ENCODE results near the gene SOWAHC. TPM values are rescaled to one million over a fixed set of nuclear protein-coding genes. Genes with fewer than 3 reads are reported as not detected.
"Not testable (repeated sequence)": the region's sequence is repeated elsewhere in the genome, so short reads cannot be mapped to it uniquely, and the experiment has no call there.

SOWAHC gene, protein sequence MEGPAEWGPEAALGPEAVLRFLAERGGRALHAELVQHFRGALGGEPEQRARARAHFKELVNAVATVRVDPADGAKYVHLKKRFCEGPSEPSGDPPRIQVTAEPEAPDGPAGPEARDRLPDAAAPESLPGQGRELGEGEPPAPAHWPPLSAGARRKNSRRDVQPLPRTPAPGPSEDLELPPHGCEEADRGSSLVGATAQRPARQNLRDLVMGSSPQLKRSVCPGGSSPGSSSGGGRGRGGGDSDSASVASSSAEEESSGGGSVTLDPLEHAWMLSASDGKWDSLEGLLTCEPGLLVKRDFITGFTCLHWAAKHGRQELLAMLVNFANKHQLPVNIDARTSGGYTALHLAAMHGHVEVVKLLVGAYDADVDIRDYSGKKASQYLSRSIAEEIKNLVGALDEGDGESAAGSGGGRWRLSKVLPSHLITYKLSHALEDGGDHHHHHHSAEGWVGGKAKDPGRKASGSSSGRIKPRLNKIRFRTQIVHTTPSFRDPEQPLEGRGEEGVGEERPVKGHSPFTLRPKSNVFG
- 11.8 and 12.7 TPM in 2 replicates for total RNA-seq
- long read RNA-seq, full-length matches to known transcripts: 6 of 6 reads
- long read RNA-seq, partial matches to known transcripts: 0 of 6 reads
- long read RNA-seq, other reads (novel, unspliced or antisense): 0 of 6 reads

DNA sequence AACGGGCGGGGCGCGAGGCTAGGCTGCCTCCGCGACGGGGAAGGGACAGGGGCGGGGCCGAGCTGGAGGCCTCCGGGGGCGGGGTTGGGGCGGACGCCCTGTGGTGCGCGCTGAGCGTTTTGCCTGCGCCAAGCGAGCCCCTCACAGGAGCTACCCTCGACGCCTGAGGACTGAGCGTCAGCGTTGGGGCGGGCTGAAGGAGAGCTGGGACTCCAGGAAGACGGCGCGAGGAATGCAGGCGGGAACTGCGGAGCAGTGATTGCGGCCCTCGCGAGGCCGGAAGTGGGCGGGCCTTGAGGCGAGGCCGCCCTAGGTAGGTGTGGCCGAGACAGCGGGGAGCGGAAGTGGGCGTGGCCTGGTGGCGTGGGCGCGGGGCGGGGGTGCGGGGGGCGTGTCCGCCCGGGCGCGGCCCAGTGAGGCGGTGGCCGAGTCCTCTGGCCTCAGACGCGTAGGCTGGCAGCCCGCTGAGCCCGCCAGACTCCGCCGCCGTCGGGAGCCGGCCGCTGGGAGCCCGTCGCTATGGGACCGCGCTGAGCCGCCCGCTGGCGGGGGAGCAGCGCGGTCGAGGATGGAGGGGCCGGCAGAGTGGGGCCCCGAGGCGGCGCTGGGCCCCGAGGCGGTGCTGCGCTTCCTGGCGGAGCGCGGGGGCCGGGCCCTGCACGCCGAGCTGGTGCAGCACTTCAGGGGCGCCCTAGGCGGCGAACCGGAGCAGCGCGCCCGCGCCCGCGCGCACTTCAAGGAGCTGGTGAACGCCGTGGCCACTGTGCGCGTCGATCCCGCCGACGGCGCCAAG lies at the start of gene SOWAHC, which contains the start of gene SEPTIN10:
Gene SOWAHC, plus strand, starts transcription at position 443 of the 793 bp plus-strand sequence. Its CDS starts 126 bp downstream, at position 569.
Gene SEPTIN10, minus strand, starts transcription at position 45 of the 793 bp plus-strand sequence. CDS start 139 bp downstream, outside the sequence.
- H3K36me3 Mint-ChIP-seq (ENCODE audit: unreplicated experiment): no peaks in the 10 kb centered on the region
- H3K4me1 Mint-ChIP-seq (ENCODE audit: unreplicated experiment): peaks cover 57% of the 10 kb centered on the region
- no peaks in the 10 kb centered on the region for H3K9me3 Mint-ChIP-seq (ENCODE audit: unreplicated experiment)
- no peak for TF ChIP-seq CTCF (IDR thresholded peaks at IDR 0.05)
- peak within 1 kb of the TSS; percentile 98 for H3K27ac Mint-ChIP-seq (ENCODE audit: unreplicated experiment)
- peak; percentile 100 for DNase-seq (ENCODE audit: extremely low spot score, unreplicated experiment)
- H3K27me3 Mint-ChIP-seq (ENCODE audit: unreplicated experiment): no peaks in the 10 kb centered on the region
- H3K4me3 Mint-ChIP-seq (ENCODE audit: unreplicated experiment): peak within 1 kb of the TSS; percentile 94

DNA sequence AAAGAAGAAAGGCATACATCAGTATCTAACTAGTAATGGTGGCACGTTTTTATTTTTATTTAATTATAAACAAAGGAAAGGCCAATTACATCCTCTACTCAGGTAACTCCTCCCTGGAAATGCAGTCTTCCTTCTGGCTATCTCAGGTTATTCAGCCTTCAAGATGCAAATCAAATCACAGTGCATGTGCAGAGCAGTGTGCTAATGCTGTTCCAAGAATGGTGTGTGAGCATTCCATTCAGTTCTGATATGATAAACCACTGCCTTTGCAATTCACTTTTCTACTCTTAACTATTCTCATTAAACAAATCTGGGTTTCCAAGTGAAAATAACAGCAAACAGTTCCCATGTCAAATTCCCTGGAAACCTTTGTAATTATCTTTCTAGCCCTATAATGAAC lies 38.8 kb upstream of the SOWAHC start:
- no peak overlapping the region for H3K4me3 Mint-ChIP-seq (ENCODE audit: unreplicated experiment)
- no peak for TF ChIP-seq CTCF (IDR thresholded peaks at IDR 0.05)
- peaks cover 29% of the 10 kb centered on the region for H3K36me3 Mint-ChIP-seq (ENCODE audit: unreplicated experiment)
- no peak overlapping the region for H3K27ac Mint-ChIP-seq (ENCODE audit: unreplicated experiment)
- no peaks in the 10 kb centered on the region for H3K9me3 Mint-ChIP-seq (ENCODE audit: unreplicated experiment)
- H3K27me3 Mint-ChIP-seq (ENCODE audit: unreplicated experiment): no peaks in the 10 kb centered on the region
- H3K4me1 Mint-ChIP-seq (ENCODE audit: unreplicated experiment): peaks cover 2% of the 10 kb centered on the region
- no peak for DNase-seq (ENCODE audit: extremely low spot score, unreplicated experiment)

GRCh38 chr2:109577630-109578029 lies 36.5 kb upstream of the SOWAHC start:
- not testable (repeated sequence) for H3K9me3 Mint-ChIP-seq (ENCODE audit: unreplicated experiment); H3K4me3 Mint-ChIP-seq (ENCODE audit: unreplicated experiment); H3K27me3 Mint-ChIP-seq (ENCODE audit: unreplicated experiment); H3K27ac Mint-ChIP-seq (ENCODE audit: unreplicated experiment); DNase-seq (ENCODE audit: extremely low spot score, unreplicated experiment); H3K4me1 Mint-ChIP-seq (ENCODE audit: unreplicated experiment)
- peaks cover 24% of the 10 kb centered on the region for H3K36me3 Mint-ChIP-seq (ENCODE audit: unreplicated experiment)

DNA sequence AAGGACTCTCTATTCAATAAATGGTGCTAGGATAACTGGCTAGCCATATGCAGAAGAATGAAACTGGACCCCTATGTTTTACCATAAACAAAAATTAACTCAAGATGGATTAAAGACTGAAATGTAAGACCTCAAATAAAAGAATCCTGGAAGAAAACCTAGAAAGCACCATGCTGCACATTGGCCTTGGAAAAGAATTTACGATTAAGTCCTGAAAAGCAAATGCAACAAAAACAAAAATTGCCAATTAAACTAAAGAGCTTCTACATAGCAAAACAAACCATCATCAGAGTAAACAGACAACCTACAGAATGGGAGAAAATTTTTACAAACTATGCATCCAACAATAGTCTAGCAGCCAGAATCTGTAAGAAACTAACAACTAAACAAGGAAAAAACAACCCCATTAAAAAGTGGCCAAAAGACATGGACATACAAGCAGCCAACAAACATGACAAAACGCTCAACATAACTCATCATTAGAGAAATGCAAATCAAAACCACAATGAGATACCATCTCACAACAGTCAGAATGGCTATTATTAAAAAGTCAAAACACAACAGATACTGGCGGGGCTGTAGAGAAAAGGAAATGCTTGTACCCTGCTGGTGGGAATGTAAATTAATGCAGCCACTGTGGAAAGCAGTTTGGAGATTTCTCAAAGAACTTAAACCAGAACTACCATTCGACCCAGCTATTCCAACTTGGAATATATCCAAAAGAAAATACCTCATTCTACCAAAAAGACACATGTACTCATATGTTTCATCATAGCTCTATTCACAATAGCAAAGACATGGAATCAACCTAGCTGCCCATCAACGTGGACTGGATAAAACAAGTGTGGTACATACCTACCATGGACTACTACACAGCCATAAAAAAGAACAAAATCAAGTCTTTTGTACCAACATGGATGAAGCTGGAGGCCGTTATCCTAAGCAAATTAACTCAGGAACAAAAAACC lies 31.0 kb upstream of the SOWAHC start:
- no peak overlapping the region for H3K27ac Mint-ChIP-seq (ENCODE audit: unreplicated experiment)

More for the DNA sequence above, 31.0 kb upstream of the SOWAHC start:
- Mint-ChIP-seq H3K4me1 (ENCODE audit: unreplicated experiment) (peaks cover 6% of the 10 kb centered on the region), H3K9me3 (ENCODE audit: unreplicated experiment) (no peaks in the 10 kb centered on the region), H3K36me3 (ENCODE audit: unreplicated experiment) (peaks cover 43% of the 10 kb centered on the region), H3K4me3 (ENCODE audit: unreplicated experiment) (no peak overlapping the region), H3K27me3 (ENCODE audit: unreplicated experiment) (no peaks in the 10 kb centered on the region)
- no peak for DNase-seq (ENCODE audit: extremely low spot score, unreplicated experiment)
- peak; percentile 6 for TF ChIP-seq CTCF (IDR thresholded peaks at IDR 0.05)

Measured in osteocyte (in vitro differentiated cells).